AG09319 (cell line): ENCODE results near the gene SPARC.

ENCODE experiments used
- DNase-seq: peaks from one replicate; pipeline ENCODE4 v3.0.0-alpha.2; 2010; ENCODE audit warnings: low read depth; ENCODE audit errors: extremely low read depth
- CTCF ChIP-seq: IDR thresholded peaks from 2 replicates; pipeline ENCODE4 v1.5.1; 2011; ENCODE audit warnings: low read depth, mild to moderate bottlenecking, inconsistent platforms, low read length, moderate library complexity

Gene SPARC

DNA sequence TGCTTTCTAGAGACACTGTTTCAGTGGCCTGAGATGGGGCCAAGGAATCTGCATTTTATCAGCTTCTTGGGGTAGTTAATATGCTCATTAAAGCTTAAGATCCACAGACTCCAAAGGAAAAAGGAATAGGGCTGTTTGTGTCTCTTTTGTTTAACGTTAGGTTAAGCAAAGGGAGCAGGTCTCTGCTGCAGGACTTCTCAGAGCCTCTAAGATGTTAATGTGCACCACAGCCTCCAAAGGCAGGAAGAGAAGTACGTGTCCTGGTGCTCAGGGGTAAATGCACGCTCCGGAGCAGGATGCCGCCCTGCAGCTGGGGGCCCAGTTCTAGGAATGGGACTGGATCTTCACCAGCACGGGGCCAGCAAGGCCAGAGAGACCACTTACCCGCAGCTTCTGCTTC, 19.6 kb downstream of the SPARC start:
- TF ChIP-seq CTCF = no peak
- DNase-seq = no peak

DNA sequence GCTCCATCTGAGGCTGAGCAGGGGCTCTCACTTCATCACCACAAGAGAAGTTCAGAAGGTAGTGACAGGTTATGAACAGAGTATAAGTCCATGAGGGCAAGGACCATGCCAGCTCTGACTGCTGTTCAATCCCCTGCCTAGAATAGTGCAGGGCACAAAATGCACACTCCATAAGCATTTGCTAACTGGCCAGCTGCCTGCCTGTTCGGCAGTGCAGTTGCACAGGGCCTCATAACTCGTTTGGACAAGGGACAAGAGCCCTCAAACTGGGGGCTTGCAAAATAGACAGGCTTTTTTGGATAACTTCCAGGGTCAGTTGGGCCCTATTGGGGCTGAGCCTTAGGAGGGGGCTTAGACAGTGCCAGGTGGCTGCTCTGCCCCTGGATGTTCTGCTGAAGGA, 21.1 kb downstream of the SPARC start:
- no peak for TF ChIP-seq CTCF
- DNase-seq = no peak

- DNase-seq = no peak
These were observed 21.8 kb downstream of the SPARC start for GRCh38 chr5:151664694-151665585.

GRCh38 chr5:151663617-151664293, 23.0 kb downstream of the SPARC start:
- DNase-seq = no peak
- no peak for TF ChIP-seq CTCF

More at GRCh38 chr5:151664694-151665585, 21.8 kb downstream of the SPARC start:
- TF ChIP-seq CTCF = no peak; the same call in 1 of the 2 replicates

GRCh38 chr5:151662805-151663204, 23.9 kb downstream of the SPARC start:
- no peak for DNase-seq
- no peak for TF ChIP-seq CTCF

GRCh38 chr5:151661968-151662732, 24.6 kb downstream of the SPARC start:
- no peak for DNase-seq
- TF ChIP-seq CTCF = no peak
